ENCODE measurements around the gene SYNJ1.

Gene SYNJ1

DNA sequence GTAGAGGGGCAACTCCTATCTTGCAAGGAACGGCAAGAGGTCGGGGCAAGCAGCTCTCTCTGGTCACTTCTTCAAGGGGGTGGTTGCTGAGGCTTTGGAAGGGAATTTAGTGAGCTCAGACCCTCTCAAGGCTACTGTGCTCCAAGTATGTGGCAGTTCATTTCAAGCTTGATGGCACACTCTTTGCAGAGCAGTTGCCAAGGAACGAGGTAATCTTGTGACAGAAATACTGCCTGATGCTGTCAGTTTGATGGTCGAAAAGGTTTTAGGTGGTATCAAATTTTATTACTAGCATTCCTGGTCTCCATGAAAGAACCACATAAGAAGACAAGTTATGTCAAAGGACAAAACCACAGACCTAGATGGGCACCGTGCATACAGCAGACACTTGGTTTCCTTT is 128.7 kb downstream of the SYNJ1 start:
- no peak overlapping the region for H3K4me3 ChIP-seq (replicated peaks; ENCODE audit: low read depth, low read length)
- H3K27me3 ChIP-seq (replicated peaks; ENCODE audit: control insufficient read depth, insufficient read depth, low read length) = no peaks in the 10 kb centered on the region
- no peak for DNase-seq (ENCODE audit: extremely low read depth, insufficient read length)
- TF ChIP-seq, protein P1, sequence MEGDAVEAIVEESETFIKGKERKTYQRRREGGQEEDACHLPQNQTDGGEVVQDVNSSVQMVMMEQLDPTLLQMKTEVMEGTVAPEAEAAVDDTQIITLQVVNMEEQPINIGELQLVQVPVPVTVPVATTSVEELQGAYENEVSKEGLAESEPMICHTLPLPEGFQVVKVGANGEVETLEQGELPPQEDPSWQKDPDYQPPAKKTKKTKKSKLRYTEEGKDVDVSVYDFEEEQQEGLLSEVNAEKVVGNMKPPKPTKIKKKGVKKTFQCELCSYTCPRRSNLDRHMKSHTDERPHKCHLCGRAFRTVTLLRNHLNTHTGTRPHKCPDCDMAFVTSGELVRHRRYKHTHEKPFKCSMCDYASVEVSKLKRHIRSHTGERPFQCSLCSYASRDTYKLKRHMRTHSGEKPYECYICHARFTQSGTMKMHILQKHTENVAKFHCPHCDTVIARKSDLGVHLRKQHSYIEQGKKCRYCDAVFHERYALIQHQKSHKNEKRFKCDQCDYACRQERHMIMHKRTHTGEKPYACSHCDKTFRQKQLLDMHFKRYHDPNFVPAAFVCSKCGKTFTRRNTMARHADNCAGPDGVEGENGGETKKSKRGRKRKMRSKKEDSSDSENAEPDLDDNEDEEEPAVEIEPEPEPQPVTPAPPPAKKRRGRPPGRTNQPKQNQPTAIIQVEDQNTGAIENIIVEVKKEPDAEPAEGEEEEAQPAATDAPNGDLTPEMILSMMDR (IDR thresholded peaks at IDR 0.05; ENCODE audit: insufficient read depth, low read length, poor library complexity, severe bottlenecking) = no peak
- H3K36me3 ChIP-seq (ENCODE audit: control insufficient read depth, insufficient read depth, low read length) = peaks cover 12% of the 10 kb centered on the region

DNA sequence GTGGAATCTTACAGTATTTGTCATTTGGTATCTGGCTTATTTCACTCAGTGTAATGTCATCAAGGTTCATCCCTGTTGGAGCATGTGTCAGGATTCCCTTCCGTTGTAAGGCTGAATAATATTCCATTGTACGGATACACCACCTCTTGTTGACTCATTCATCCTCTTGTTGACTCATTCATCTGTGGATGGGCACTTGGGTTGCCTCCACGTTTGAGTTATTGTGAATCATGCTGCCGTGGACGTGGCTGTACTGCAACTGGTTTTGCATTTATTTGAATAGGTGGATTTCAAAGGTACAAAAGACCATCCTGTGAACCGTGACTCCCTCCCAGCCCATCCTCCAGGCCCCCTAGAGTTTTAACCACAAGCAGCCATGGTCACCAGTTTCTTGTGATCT is 130.6 kb downstream of the SYNJ1 start:
- H3K36me3 ChIP-seq (ENCODE audit: control insufficient read depth, insufficient read depth, low read length) = peaks cover 7% of the 10 kb centered on the region
- TF ChIP-seq, protein P1 (IDR thresholded peaks at IDR 0.05; ENCODE audit: insufficient read depth, low read length, poor library complexity, severe bottlenecking) = no peak
- no peak for DNase-seq (ENCODE audit: extremely low read depth, insufficient read length)
- no peak overlapping the region for H3K4me3 ChIP-seq (replicated peaks; ENCODE audit: low read depth, low read length)
- no peaks in the 10 kb centered on the region for H3K27me3 ChIP-seq (replicated peaks; ENCODE audit: control insufficient read depth, insufficient read depth, low read length)

DNA sequence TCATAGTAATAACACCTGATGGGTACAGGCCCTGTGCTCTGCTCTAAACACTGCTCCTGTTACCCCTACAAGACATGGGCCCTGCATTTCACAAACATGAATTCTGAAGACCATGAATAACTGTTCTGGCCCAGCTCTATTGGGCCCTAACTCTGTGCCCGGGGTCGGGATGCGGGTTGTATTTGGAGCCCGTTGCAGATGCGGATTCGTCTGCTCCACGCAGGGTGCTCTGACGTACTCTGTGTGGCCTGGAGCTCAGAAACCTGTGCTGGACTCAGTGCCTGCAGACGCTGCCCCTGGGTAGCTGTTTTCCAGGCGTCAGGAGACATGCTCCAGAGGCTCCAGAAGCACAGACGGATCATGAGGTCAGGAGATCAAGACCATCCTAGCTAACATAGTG is 132.4 kb downstream of the SYNJ1 start:
- peaks cover 2% of the 10 kb centered on the region for H3K36me3 ChIP-seq (ENCODE audit: control insufficient read depth, insufficient read depth, low read length)
- H3K27me3 ChIP-seq (replicated peaks; ENCODE audit: control insufficient read depth, insufficient read depth, low read length) = no peaks in the 10 kb centered on the region
- DNase-seq (ENCODE audit: extremely low read depth, insufficient read length) = no peak
- TF ChIP-seq, protein P1 (IDR thresholded peaks at IDR 0.05; ENCODE audit: insufficient read depth, low read length, poor library complexity, severe bottlenecking) = no peak
- H3K4me3 ChIP-seq (replicated peaks; ENCODE audit: low read depth, low read length) = no peak overlapping the region

DNA sequence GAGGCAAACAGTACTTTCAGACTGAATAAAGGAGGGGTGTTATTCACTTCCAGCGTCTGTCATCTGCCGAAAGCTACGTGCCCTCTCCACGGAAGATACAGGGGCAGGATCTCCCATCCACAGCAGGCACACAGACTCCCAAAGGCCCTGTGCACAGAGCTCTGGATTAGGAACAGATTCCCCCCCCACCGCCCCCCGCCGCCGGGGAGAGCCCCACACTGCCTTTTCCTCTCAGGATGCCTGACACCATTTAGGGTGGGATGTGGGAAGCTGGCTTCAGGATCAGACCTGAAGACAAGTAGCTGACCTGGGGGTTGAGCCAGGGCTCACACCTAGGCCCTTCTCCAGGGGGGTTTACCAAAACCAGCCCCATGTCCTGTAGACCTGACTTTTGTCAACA is 134.1 kb downstream of the SYNJ1 start:
- TF ChIP-seq, protein P1 (IDR thresholded peaks at IDR 0.05; ENCODE audit: insufficient read depth, low read length, poor library complexity, severe bottlenecking) = no peak
- no peak for DNase-seq (ENCODE audit: extremely low read depth, insufficient read length)
- Histone ChIP-seq H3K36me3 (ENCODE audit: control insufficient read depth, insufficient read depth, low read length) (no peaks in the 10 kb centered on the region), H3K27me3 (replicated peaks; ENCODE audit: control insufficient read depth, insufficient read depth, low read length) (no peaks in the 10 kb centered on the region), H3K4me3 (replicated peaks; ENCODE audit: low read depth, low read length) (no peak overlapping the region)

DNA sequence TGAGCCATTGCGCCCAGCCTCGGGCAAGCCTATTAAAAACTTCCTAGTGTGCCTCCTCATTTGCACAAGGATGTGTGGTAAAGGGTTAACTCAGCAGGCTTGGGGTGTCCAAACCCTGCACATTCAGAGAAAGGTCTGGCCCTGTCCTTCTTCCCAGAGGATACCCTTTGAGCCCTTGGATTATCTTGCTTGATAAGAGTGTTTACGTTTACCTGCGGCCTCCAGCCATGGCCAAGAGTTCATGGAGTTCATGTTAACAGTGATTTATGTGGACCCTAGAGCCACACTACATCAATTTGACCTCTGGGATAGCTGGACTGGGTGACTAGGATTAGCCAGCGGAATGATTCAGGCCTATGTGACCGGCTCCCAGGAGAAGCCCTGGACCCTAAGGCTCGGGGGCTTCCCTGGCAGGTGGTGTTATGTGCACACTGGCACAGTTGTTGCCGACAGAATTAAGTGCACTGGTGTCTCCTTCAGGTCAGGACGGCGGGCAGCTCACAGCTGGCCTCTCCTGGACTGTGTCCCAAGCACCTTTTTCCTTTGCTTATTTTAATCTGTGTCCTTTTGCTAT is 134.8 kb downstream of the SYNJ1 start:
- H3K36me3 ChIP-seq (ENCODE audit: control insufficient read depth, insufficient read depth, low read length) = no peaks in the 10 kb centered on the region
- no peak for DNase-seq (ENCODE audit: extremely low read depth, insufficient read length)
- no peak overlapping the region for H3K4me3 ChIP-seq (replicated peaks; ENCODE audit: low read depth, low read length)
- TF ChIP-seq, protein P1 (IDR thresholded peaks at IDR 0.05; ENCODE audit: insufficient read depth, low read length, poor library complexity, severe bottlenecking) = no peak
- H3K27me3 ChIP-seq (replicated peaks; ENCODE audit: control insufficient read depth, insufficient read depth, low read length) = no peaks in the 10 kb centered on the region

DNA sequence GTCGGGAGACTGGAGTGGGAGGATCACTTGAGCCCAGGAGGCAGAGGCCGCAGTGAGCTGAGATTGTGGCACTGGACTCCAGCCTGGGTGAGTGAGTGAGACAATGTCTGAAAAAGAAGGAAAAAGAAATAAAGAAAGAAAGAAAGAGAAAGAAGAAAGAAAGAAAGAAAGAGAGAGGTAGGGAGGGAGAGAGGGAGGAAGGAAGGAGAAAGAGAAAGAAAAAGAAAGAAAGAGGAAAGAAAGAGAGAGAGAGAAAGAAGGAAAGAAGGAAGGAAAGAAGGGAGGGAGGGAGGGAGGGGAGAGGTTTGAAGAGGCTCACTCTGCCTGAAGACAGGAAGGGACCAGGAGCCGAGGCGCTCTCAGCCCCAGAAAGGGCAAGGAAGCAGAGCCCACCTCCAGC is 137.7 kb downstream of the SYNJ1 start:
- Histone ChIP-seq H3K27me3 (replicated peaks; ENCODE audit: control insufficient read depth, insufficient read depth, low read length) (no peaks in the 10 kb centered on the region; the same call in 1 of the 2 replicates), H3K36me3 (ENCODE audit: control insufficient read depth, insufficient read depth, low read length) (no peaks in the 10 kb centered on the region), H3K4me3 (replicated peaks; ENCODE audit: low read depth, low read length) (no peak overlapping the region)
- TF ChIP-seq, protein P1 (IDR thresholded peaks at IDR 0.05; ENCODE audit: insufficient read depth, low read length, poor library complexity, severe bottlenecking) = no peak
- no peak for DNase-seq (ENCODE audit: extremely low read depth, insufficient read length)
